Type B pancreatic cell (in vitro differentiated cells): ENCODE data around the gene NEK1. TPM values are rescaled to one million over a fixed set of nuclear protein-coding genes. Genes with fewer than 3 reads are reported as not detected.

Experiments used
- DNase-seq: peaks from one replicate; pipeline ENCODE4 v3.0.0; 2021; ENCODE audit warnings: mixed read lengths; ENCODE audit not compliant: unreplicated experiment; ENCODE audit errors: extremely low spot score
- H3K27ac Mint-ChIP-seq: 2 replicates; pipeline ENCODE4 v1.8.0; 2021; ENCODE audit warnings: mild to moderate bottlenecking, mixed read lengths
- H3K27me3 Mint-ChIP-seq: 2 replicates; pipeline ENCODE4 v1.8.0; 2021; ENCODE audit warnings: mixed read lengths
- H3K36me3 Mint-ChIP-seq: 2 replicates; pipeline ENCODE4 v1.8.0; 2021; ENCODE audit warnings: mixed read lengths
- H3K4me1 Mint-ChIP-seq: one replicate; pipeline ENCODE4 v1.8.0; 2021; ENCODE audit warnings: mixed read lengths; ENCODE audit not compliant: unreplicated experiment
- H3K4me3 Mint-ChIP-seq: 2 replicates; pipeline ENCODE4 v1.8.0; 2021; ENCODE audit warnings: mild to moderate bottlenecking, mixed read lengths
- H3K9me3 Mint-ChIP-seq: 2 replicates; pipeline ENCODE4 v1.8.0; 2021; ENCODE audit warnings: mixed read lengths
- total RNA-seq: library from RNA; stranded (reverse); gene quantifications from 2 replicates; pipeline ENCODE4 v1.2.1, GENCODE V29; 2021; ENCODE audit warnings: low replicate concordance
- TF ChIP-seq, protein P1 (sequence below): fragments of 200-600 bp; sonication (generic); conservative IDR thresholded peaks from 2 replicates; pipeline ENCODE4 v1.5.0; 2021; ENCODE audit warnings: antibody characterized with exemption, mild to moderate bottlenecking

The NEK1 gene
- total RNA-seq, 1 donor from 2014 or later, result 17.7 TPM

DNA sequence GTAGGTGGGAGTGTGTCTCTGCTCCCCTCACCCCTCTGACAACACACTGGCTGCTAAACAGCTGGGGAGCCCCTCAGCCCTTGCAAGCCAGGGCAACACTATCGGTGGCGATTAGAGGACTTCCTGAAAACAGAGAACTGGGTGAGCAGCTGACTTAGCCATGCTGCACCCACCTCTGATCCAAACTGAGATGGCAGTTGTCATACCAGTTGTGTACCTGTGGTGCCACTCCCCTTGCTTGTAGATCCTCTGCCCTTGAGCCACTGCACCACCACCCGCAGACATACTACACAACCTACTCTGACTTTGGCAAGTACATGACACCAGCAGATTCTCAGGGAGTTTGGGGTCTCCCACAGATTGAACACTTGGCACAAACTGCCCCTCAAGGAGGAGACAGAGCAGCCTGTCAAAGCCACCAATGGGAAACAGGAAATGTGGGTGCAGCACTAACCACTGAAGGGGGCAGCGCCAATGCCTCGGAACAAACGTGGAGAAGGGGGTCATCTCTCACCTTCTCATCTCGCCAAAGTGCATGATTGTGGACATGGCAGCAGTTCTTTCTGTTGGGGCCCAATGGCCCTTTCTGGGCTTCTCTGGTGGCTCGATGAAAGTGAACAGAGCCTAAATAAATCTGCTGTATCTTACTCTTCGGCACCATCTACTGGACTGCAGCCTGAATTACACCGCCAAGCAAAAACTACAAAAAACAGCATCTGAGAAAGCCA is 119.8 kb downstream of the NEK1 start:
- no peaks in the 10 kb centered on the region for H3K27me3 Mint-ChIP-seq
- no peak overlapping the region for H3K27ac Mint-ChIP-seq
- H3K4me1 Mint-ChIP-seq, result no peaks in the 10 kb centered on the region
- H3K9me3 Mint-ChIP-seq, result no peaks in the 10 kb centered on the region
- DNase-seq, result no peak
- no peak overlapping the region for H3K4me3 Mint-ChIP-seq
- TF ChIP-seq, protein P1, sequence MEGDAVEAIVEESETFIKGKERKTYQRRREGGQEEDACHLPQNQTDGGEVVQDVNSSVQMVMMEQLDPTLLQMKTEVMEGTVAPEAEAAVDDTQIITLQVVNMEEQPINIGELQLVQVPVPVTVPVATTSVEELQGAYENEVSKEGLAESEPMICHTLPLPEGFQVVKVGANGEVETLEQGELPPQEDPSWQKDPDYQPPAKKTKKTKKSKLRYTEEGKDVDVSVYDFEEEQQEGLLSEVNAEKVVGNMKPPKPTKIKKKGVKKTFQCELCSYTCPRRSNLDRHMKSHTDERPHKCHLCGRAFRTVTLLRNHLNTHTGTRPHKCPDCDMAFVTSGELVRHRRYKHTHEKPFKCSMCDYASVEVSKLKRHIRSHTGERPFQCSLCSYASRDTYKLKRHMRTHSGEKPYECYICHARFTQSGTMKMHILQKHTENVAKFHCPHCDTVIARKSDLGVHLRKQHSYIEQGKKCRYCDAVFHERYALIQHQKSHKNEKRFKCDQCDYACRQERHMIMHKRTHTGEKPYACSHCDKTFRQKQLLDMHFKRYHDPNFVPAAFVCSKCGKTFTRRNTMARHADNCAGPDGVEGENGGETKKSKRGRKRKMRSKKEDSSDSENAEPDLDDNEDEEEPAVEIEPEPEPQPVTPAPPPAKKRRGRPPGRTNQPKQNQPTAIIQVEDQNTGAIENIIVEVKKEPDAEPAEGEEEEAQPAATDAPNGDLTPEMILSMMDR, result peak; percentile 76
- H3K36me3 Mint-ChIP-seq, result peaks cover 19% of the 10 kb centered on the region

DNA sequence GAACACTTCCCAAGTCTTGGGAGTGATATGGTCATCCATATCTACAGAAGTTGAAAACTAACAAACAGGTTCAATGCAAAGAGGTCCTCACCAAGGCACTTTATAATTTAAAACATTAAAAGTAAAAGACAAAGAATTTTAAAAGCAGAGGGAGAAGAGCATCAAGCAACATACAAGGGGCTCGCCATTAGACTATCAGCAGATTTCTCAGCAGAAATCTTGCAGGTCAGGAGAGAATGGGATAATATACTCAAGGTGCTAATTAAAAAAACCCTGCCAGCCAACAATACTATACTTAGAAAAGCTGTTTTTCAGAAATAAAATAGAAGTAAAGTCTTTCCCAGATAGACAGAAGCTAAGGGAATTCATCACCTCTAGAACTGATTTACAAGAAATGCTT is 121.2 kb downstream of the NEK1 start:
- H3K27ac Mint-ChIP-seq, result no peak overlapping the region
- H3K4me3 Mint-ChIP-seq, result no peak overlapping the region
- peaks cover 15% of the 10 kb centered on the region for H3K36me3 Mint-ChIP-seq
- H3K27me3 Mint-ChIP-seq, result no peaks in the 10 kb centered on the region
- TF ChIP-seq, protein P1, result no peak
- H3K9me3 Mint-ChIP-seq, result no peaks in the 10 kb centered on the region
- no peak for DNase-seq
- H3K4me1 Mint-ChIP-seq, result no peaks in the 10 kb centered on the region

DNA sequence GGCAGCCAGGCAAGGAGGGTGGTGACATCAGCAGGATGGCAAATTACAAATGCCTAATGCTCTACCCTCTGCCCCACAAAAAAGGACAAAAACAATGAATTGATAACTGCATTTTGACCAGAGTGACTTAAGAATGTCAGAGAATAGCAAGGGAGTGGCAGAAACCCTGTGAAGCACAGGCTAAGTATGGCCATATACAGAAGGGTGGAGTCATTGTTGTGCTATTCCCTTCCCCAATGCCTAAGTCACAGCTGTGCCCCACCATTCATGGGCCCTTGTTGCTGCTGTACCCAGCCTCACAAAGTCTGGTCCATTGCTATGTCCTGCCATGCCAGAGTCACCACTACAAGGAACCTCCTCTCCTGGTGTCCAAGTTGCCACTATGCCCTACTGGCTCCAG is 123.1 kb downstream of the NEK1 start:
- peaks cover 18% of the 10 kb centered on the region for H3K36me3 Mint-ChIP-seq
- H3K27ac Mint-ChIP-seq, result no peak overlapping the region

DNA sequence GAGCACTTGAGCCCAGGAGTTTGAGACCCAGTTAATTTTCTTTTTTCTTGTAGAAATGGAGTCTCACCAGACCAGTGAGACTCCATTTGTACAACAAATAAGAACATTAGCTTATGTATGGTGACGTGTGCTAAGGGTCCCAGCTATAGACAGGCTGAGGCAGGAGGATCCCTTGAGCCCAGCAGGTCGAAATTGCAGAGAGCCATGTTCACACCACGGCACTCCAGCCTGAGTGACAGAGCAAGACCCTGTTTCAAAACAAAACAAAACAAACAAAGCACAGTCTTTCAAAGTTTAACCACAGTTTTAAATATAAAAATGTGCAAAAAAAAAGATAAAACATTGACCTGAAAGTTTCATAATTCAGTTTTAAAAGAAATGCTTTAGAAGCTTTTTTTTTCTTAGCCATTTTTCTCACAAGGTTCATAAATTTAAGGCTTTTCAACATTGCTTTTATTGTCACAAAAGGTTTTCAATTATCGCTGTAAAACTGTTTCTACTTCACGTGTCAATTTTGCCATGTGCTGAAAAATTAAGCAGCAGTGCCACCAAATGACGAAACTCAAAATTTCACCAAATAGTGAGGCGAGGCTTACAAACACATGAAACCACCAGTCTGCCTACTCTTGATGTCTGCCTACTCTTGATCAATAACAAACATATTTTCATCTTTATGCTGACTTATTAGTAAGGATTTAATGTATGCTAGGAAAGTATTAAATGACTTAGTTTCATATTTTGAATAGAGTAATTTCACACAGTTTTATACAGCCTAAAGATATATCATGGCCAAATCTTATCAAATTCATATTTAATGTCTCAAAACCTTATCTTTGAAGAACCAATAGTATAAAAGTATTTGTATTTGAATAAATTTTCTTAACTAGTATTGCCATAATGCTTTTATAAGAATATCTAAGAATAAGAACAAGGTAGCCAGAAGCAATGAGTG is 126.3 kb downstream of the NEK1 start:
- no peaks in the 10 kb centered on the region for H3K27me3 Mint-ChIP-seq
- H3K36me3 Mint-ChIP-seq, result peaks cover 20% of the 10 kb centered on the region
- H3K4me1 Mint-ChIP-seq, result no peaks in the 10 kb centered on the region
- H3K9me3 Mint-ChIP-seq, result peaks cover 2% of the 10 kb centered on the region
- DNase-seq, result no peak
- TF ChIP-seq, protein P1, result peak; percentile 77
- no peak overlapping the region for H3K4me3 Mint-ChIP-seq
- H3K27ac Mint-ChIP-seq, result no peak overlapping the region

More for the DNA sequence above, 123.1 kb downstream of the NEK1 start:
- Mint-ChIP-seq H3K4me1 (no peaks in the 10 kb centered on the region), H3K9me3 (no peaks in the 10 kb centered on the region), H3K4me3 (no peak overlapping the region), H3K27me3 (no peaks in the 10 kb centered on the region)
- DNase-seq, result no peak
- TF ChIP-seq, protein P1, result no peak

DNA sequence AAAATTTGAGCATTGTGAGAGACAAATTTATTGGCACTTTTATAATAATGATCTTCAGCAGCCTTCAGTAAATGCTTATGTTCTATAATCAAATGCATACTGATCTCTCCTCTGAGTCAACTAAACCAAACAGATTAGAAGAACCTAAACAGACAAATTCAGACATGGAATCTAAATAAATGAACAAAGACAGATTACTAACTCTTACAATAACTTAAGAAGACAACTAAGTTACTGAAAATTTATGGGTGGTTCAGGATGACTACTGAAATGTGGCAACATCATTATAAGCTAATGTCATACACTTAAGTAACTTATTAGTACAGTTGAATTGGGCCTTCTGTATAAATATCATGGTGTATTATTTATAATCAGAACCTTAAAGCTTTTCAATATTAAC is 127.3 kb downstream of the NEK1 start:
- Mint-ChIP-seq H3K27me3 (no peaks in the 10 kb centered on the region), H3K36me3 (peaks cover 18% of the 10 kb centered on the region), H3K9me3 (peaks cover 5% of the 10 kb centered on the region), H3K4me1 (no peaks in the 10 kb centered on the region), H3K27ac (no peak overlapping the region), H3K4me3 (no peak overlapping the region)
- no peak for DNase-seq
- TF ChIP-seq, protein P1, result no peak
